Measurements from ENCODE around the gene STK26. TPM values are rescaled to one million over a fixed set of nuclear protein-coding genes. Genes with fewer than 3 reads are reported as not detected.

Gene STK26
- total and polyA plus RNA-seq, 2 donors (not counting 1 experiment from before 2014, with no cell fraction given) = 12.4 to 32.1 TPM

DNA sequence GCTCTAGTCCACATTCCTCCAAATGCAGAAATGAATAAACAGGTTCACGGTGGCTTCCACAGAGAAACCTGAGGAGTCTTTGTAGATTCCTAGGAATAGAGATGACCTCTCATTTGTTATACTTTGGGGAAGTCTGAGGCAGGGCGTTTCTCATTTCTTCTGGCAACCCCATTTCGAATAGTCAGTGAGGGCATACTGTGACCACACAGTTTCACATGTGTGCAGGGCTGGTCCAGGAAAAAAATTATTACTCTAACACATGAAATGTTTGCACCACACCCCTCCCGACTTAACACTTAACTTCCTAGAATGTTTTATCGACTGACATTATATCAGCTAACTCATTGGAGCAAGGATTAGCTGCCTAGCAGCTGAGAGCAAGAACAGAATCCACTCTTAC lies 92.7 kb downstream of the STK26 start:
- no peaks in the 10 kb centered on the region for H3K9me3 ChIP-seq (ENCODE audit: control extremely low read depth in 1 of 3, control insufficient read depth in 2 of 3, insufficient read depth in 1 of 3, low read length in 2 of 3)
- intact Hi-C loops (cut with micrococcal nuclease) = no loop called here
- no peaks in the 10 kb centered on the region for H3K36me3 ChIP-seq (replicated peaks in 1 of 2; ENCODE audit: control extremely low read depth in 1 of 2, control insufficient read depth in 1 of 2, extremely low read depth in 1 of 2, insufficient read depth in 2 of 2, low read length in 1 of 2)
- no peaks in the 10 kb centered on the region for H4K20me1 ChIP-seq (ENCODE audit: control insufficient read depth, insufficient read depth, low read length, poor library complexity, severe bottlenecking)
- no peak overlapping the region for H3K4me2 ChIP-seq (replicated peaks; ENCODE audit: low read depth, low read length, poor library complexity, severe bottlenecking)
- ATAC-seq (ENCODE audit: low read depth) (no peak), DNase-seq (no peak)
- no peak overlapping the region for H3K9ac ChIP-seq (ENCODE audit: low read length)
- WGBS (ENCODE audit: insufficient coverage) = no CpG with 5 or more reads among the region's 5 CpGs
- no peaks in the 10 kb centered on the region for H3K79me2 ChIP-seq (ENCODE audit: control insufficient read depth, insufficient read depth, low read length)
- no peak overlapping the region for H3K4me3 ChIP-seq (ENCODE audit: control extremely low read depth in 1 of 5, extremely low read depth in 1 of 5, insufficient read depth in 1 of 5, low read depth in 2 of 5, low read length in 4 of 5)
- Mint-ChIP-seq H3K27ac (no peak overlapping the region), H3K9me3 (ENCODE audit: insufficient read depth) (no peaks in the 10 kb centered on the region), H3K27me3 (no peaks in the 10 kb centered on the region), H3K4me3 (no peak overlapping the region), H3K4me1 (no peaks in the 10 kb centered on the region)
- H3K4me1 ChIP-seq (ENCODE audit: control insufficient read depth in 2 of 2, insufficient read depth in 2 of 2, low read length in 2 of 2) = no peaks in the 10 kb centered on the region
- H2AFZ ChIP-seq (ENCODE audit: insufficient read depth, low read depth, low read length, poor library complexity, severe bottlenecking) = no peak overlapping the region
- CTCF ChIA-PET = no interaction called here
- H3K27ac ChIP-seq (ENCODE audit: low read length in 2 of 2) = no peak overlapping the region
- no peak for TF ChIP-seq EZH2 (IDR thresholded peaks at IDR 0.05; ENCODE audit: borderline replicate concordance, insufficient read depth, low read depth, low read length, poor library complexity, severe bottlenecking)
- TF ChIP-seq, protein P1, sequence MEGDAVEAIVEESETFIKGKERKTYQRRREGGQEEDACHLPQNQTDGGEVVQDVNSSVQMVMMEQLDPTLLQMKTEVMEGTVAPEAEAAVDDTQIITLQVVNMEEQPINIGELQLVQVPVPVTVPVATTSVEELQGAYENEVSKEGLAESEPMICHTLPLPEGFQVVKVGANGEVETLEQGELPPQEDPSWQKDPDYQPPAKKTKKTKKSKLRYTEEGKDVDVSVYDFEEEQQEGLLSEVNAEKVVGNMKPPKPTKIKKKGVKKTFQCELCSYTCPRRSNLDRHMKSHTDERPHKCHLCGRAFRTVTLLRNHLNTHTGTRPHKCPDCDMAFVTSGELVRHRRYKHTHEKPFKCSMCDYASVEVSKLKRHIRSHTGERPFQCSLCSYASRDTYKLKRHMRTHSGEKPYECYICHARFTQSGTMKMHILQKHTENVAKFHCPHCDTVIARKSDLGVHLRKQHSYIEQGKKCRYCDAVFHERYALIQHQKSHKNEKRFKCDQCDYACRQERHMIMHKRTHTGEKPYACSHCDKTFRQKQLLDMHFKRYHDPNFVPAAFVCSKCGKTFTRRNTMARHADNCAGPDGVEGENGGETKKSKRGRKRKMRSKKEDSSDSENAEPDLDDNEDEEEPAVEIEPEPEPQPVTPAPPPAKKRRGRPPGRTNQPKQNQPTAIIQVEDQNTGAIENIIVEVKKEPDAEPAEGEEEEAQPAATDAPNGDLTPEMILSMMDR (IDR thresholded peaks at IDR 0.05) = no peak
- peaks cover 0 to 4% (median 0%) of the 10 kb centered on the region in 4 experiments for H3K27me3 ChIP-seq (replicated peaks in 1 of 4; ENCODE audit: control extremely low read depth in 1 of 4, control insufficient read depth in 3 of 4, insufficient read depth in 4 of 4, low read length in 3 of 4)
- POLR2A ChIA-PET = no interaction called here

DNA sequence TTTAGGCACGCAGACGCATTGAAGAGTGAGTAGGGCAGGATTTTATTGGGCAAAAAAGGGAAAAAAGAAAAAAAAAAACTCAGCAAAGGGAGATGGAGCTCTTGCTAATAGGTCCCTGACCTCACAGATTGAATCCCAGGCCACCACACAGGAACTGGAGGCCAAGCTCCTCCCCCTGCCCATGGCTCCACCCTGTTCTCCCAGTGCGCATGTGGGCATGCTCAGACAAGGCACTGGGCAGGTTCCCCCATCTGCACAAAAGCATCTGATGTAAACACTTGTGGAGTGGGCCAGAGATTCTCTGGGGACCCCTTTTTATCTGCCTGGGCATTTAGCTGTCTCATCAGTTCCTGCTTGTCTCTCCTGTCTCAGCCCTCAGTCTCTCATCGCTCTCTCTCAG lies 95.3 kb downstream of the STK26 start:
- H3K27ac ChIP-seq (ENCODE audit: low read length in 2 of 2) = no peak overlapping the region
- H3K36me3 ChIP-seq (replicated peaks in 1 of 2; ENCODE audit: control extremely low read depth in 1 of 2, control insufficient read depth in 1 of 2, extremely low read depth in 1 of 2, insufficient read depth in 2 of 2, low read length in 1 of 2) = no peaks in the 10 kb centered on the region
- Mint-ChIP-seq H3K27ac (no peak overlapping the region), H3K27me3 (no peaks in the 10 kb centered on the region), H3K4me3 (no peak overlapping the region), H3K4me1 (no peaks in the 10 kb centered on the region), H3K9me3 (ENCODE audit: insufficient read depth) (no peaks in the 10 kb centered on the region)
- no peaks in the 10 kb centered on the region for H3K79me2 ChIP-seq (ENCODE audit: control insufficient read depth, insufficient read depth, low read length)
- POLR2A ChIA-PET = no interaction called here
- WGBS (ENCODE audit: insufficient coverage) = no CpG with 5 or more reads among the region's 4 CpGs
- no peak for DNase-seq
- H4K20me1 ChIP-seq (ENCODE audit: control insufficient read depth, insufficient read depth, low read length, poor library complexity, severe bottlenecking) = no peaks in the 10 kb centered on the region
- ATAC-seq (ENCODE audit: low read depth) = no peak
- no peaks in the 10 kb centered on the region for H3K4me1 ChIP-seq (ENCODE audit: control insufficient read depth in 2 of 2, insufficient read depth in 2 of 2, low read length in 2 of 2)
- H3K4me2 ChIP-seq (replicated peaks; ENCODE audit: low read depth, low read length, poor library complexity, severe bottlenecking) = no peak overlapping the region
- no peak overlapping the region for H2AFZ ChIP-seq (ENCODE audit: insufficient read depth, low read depth, low read length, poor library complexity, severe bottlenecking)
- intact Hi-C loops (cut with micrococcal nuclease) = no loop called here
- H3K4me3 ChIP-seq (ENCODE audit: control extremely low read depth in 1 of 5, extremely low read depth in 1 of 5, insufficient read depth in 1 of 5, low read depth in 2 of 5, low read length in 4 of 5) = no peak overlapping the region
- peaks cover 0 to 4% (median 0%) of the 10 kb centered on the region in 4 experiments for H3K27me3 ChIP-seq (replicated peaks in 1 of 4; ENCODE audit: control extremely low read depth in 1 of 4, control insufficient read depth in 3 of 4, insufficient read depth in 4 of 4, low read length in 3 of 4)
- TF ChIP-seq, protein P1 (IDR thresholded peaks at IDR 0.05) = no peak
- TF ChIP-seq EZH2 (IDR thresholded peaks at IDR 0.05; ENCODE audit: borderline replicate concordance, insufficient read depth, low read depth, low read length, poor library complexity, severe bottlenecking) = no peak
- CTCF ChIA-PET = no interaction called here
- no peaks in the 10 kb centered on the region for H3K9me3 ChIP-seq (ENCODE audit: control extremely low read depth in 1 of 3, control insufficient read depth in 2 of 3, insufficient read depth in 1 of 3, low read length in 2 of 3)
- no peak overlapping the region for H3K9ac ChIP-seq (ENCODE audit: low read length)
